Hair follicle dermal papilla cell (primary cell): ENCODE data around the gene KCNH8. TPM values are rescaled to one million over a fixed set of nuclear protein-coding genes. Genes with fewer than 3 reads are reported as not detected.

Experiments
- small RNA-seq: library from RNA; depleted of rRNA; stranded (forward); fragments of <200 nt; gene quantifications from one replicate; pipeline ENCODE3, GENCODE V24; 2012
- total RNA-seq: library from RNA; depleted of rRNA; stranded (reverse); fragments of >200 nt; gene quantifications from 2 replicates; pipeline ENCODE4 v1.2.3, GENCODE V29; 2012

The KCNH8 gene
- not detected in 2 replicates for total RNA-seq

GRCh38 chr3:19147905-19148767 is at the start of gene KCNH8:
TSS of gene KCNH8 (plus strand) at chr3:19148510. CDS start at chr3:19148720, 210 bp downstream.

Small RNAs within 50 kb of the gene (small RNA-seq; reads per million reads assigned to genes)
- not detected for gene MIR4791
